ENCODE results near the gene AGAP2.

GRCh38 chr12:57736741-57737466 lies 1.6 kb downstream of the AGAP2 start:
- TF ChIP-seq CTCF (IDR thresholded peaks at IDR 0.05) (no peak), POLR2A (IDR thresholded peaks at IDR 0.05) (no peak)
